Caco-2 (cell line): ENCODE measurements around the gene OOSP4A. TPM values are rescaled to one million over a fixed set of nuclear protein-coding genes. Genes with fewer than 3 reads are reported as not detected.

Source experiments
- BruUV-seq: library from RNA; stranded (reverse); fragments of 400-500 nt; replicated peaks from 2 replicates; lab custom pipeline; 2021; lab: Mats Ljungman, UMichigan
- CTCF ChIA-PET: fragments of 300-600 bp; sonication (Branson Sonifier 250); formaldehyde crosslinking; loops from one replicate; lab custom pipeline; 2022; ENCODE audit warnings: antibody characterized with exemption; lab: Charles Lee
- POLR2A ChIA-PET: fragments of 300-600 bp; sonication (Branson Sonifier 250); formaldehyde crosslinking; loops from one replicate; lab custom pipeline; 2022; ENCODE audit warnings: antibody characterized with exemption; lab: Charles Lee
- DNase-seq, 2 experiments: peaks; one replicate each; pipeline versions ENCODE4 v3.0.0 to v3.0.0-alpha.2; 2020 to 2022
- H3K27me3 ChIP-seq: replicated peaks from 2 replicates; pipeline ENCODE4 v1.6.0; 2011; ENCODE audit warnings: low read length; ENCODE audit not compliant: control insufficient read depth, insufficient read depth
- H3K36me3 ChIP-seq: 2 replicates; pipeline ENCODE4 v1.5.1; 2011; ENCODE audit warnings: low read length; ENCODE audit not compliant: control insufficient read depth, insufficient read depth
- H3K4me1 ChIP-seq: fragments of 250-450 bp; sonication (Bioruptor Pico); 2 replicates; pipeline ENCODE4 v1.5.1; 2020; ENCODE audit warnings: mild to moderate bottlenecking
- H3K4me3 ChIP-seq: 2 replicates; pipeline ENCODE4 v1.5.1; 2011; ENCODE audit warnings: low read depth, mild to moderate bottlenecking, control low read depth, low read length
- H3K9me3 ChIP-seq: fragments of 250-450 bp; sonication (Bioruptor Pico); 2 replicates; pipeline ENCODE4 v1.5.1; 2020; ENCODE audit warnings: mild to moderate bottlenecking, moderate library complexity
- H3K27ac Mint-ChIP-seq: one replicate; pipeline ENCODE4 v1.8.0; 2022; ENCODE audit warnings: mixed read lengths; ENCODE audit not compliant: unreplicated experiment
- H3K27me3 Mint-ChIP-seq: one replicate; pipeline ENCODE4 v1.8.0; 2022; ENCODE audit warnings: mixed read lengths; ENCODE audit not compliant: insufficient read depth, unreplicated experiment
- H3K36me3 Mint-ChIP-seq: one replicate; pipeline ENCODE4 v1.8.0; 2022; ENCODE audit warnings: mild to moderate bottlenecking, mixed read lengths; ENCODE audit not compliant: insufficient read depth, unreplicated experiment
- H3K4me1 Mint-ChIP-seq: one replicate; pipeline ENCODE4 v1.8.0; 2022; ENCODE audit warnings: low read depth, mixed read lengths; ENCODE audit not compliant: unreplicated experiment
- H3K4me3 Mint-ChIP-seq: one replicate; pipeline ENCODE4 v1.8.0; 2022; ENCODE audit warnings: mild to moderate bottlenecking, moderate library complexity, mixed read lengths; ENCODE audit not compliant: unreplicated experiment
- H3K9me3 Mint-ChIP-seq: one replicate; pipeline ENCODE4 v1.8.0; 2022; ENCODE audit warnings: mixed read lengths; ENCODE audit not compliant: unreplicated experiment
- intact Hi-C: fragments of 100-400 bp; cut with micrococcal nuclease; formaldehyde crosslinking; loops from one replicate; pipeline ENCODE4 v1.10.0; 2022; ENCODE audit not compliant: unreplicated experiment
- total RNA-seq: library from RNA; stranded (reverse); gene quantifications from 2 replicates; pipeline ENCODE4 v1.2.3, GENCODE V29; 2022
- TF ChIP-seq, protein P1 (sequence below), 2 experiments: fragments of 200-600 bp in 1 of 2; IDR thresholded peaks; 1 replicate in 1 of 2; 2 replicates in 1 of 2; pipeline versions ENCODE4 v1.5.1 to v1.8.0; 2011 to 2022; ENCODE audit warnings: antibody characterized with exemption in 1 of 2, control low read depth in 1 of 2, inconsistent platforms in 1 of 2, low read depth in 1 of 2, low read length in 1 of 2, mild to moderate bottlenecking in 1 of 2, moderate library complexity in 1 of 2; ENCODE audit not compliant: insufficient read depth in 1 of 2, severe bottlenecking in 1 of 2, unreplicated experiment in 1 of 2

The OOSP4A gene
- total RNA-seq, 1 experiment from 2014 or later: not detected

DNA sequence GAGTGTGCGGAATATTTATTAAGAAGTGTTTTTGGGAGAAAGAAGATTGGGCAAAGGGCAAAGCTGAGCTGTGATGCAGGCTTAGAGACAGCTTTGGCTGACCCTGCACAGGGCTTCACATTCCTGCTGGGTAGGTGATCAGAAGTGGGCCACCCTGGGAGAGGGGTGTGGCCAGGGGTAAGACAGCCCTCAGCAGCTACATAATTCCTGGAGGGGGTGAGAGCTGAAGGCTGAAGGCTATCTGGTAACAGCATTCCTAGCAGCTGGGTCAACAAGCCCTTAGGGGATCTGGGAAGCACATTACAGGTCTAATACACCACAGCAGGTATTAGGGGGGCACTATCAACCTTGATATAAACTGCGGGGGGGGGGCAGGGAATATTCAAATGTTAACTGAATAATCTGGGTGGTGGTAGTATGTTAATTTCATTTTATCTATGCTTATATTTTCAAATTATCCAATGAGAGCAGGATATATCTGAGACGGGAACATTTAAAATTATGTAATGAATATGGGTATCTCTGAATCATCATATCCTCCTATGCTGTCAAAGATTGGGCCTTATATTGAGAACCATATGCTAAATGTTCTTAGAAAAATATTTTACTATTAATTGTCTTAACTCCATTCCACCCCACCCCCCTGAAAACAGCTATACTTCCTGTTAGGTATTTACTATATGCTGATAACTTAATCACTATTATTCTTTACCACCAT lies 19.7 kb upstream of the OOSP4A start:
- Mint-ChIP-seq H3K4me1 (no peaks in the 10 kb centered on the region), H3K27ac (no peak overlapping the region), H3K4me3 (no peak overlapping the region), H3K27me3 (peaks cover 14% of the 10 kb centered on the region), H3K36me3 (no peaks in the 10 kb centered on the region), H3K9me3 (peaks cover 9% of the 10 kb centered on the region)
- BruUV-seq: no TSS peak
- Histone ChIP-seq H3K9me3 (no peaks in the 10 kb centered on the region), H3K4me3 (no peak overlapping the region), H3K36me3 (no peaks in the 10 kb centered on the region), H3K4me1 (no peaks in the 10 kb centered on the region), H3K27me3 (no peaks in the 10 kb centered on the region; the same call in 1 of the 2 replicates)
- ChIA-PET POLR2A (no interaction called here), CTCF (no interaction called here)
- TF ChIP-seq, protein P1, sequence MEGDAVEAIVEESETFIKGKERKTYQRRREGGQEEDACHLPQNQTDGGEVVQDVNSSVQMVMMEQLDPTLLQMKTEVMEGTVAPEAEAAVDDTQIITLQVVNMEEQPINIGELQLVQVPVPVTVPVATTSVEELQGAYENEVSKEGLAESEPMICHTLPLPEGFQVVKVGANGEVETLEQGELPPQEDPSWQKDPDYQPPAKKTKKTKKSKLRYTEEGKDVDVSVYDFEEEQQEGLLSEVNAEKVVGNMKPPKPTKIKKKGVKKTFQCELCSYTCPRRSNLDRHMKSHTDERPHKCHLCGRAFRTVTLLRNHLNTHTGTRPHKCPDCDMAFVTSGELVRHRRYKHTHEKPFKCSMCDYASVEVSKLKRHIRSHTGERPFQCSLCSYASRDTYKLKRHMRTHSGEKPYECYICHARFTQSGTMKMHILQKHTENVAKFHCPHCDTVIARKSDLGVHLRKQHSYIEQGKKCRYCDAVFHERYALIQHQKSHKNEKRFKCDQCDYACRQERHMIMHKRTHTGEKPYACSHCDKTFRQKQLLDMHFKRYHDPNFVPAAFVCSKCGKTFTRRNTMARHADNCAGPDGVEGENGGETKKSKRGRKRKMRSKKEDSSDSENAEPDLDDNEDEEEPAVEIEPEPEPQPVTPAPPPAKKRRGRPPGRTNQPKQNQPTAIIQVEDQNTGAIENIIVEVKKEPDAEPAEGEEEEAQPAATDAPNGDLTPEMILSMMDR (IDR thresholded peaks at IDR 0.05; ENCODE audit: insufficient read depth in 1 of 2, low read depth in 1 of 2, low read length in 1 of 2, severe bottlenecking in 1 of 2, unreplicated experiment in 1 of 2): no peak
- no peak for DNase-seq
- intact Hi-C loops: no loop called here

DNA sequence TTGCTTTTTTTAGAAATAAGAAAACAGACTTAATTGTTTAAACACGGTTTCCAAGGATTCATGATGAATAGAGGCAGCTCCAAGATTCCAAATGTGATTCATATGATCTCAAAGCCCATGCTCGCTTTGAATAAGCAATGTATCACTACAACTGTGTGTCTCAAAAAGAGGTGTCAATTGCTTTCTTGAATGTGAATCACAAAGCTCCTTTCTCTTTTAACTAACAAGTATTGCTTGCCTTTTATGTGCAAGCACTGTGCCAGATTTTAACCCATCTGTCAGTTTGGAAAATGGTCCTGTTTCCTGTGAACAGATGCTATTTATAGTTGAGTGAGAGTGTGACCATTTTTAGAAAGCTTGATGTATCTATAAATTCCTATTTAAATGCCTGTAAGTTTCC lies 19.1 kb upstream of the OOSP4A start:
- intact Hi-C loops: no loop called here
- Mint-ChIP-seq H3K36me3 (no peaks in the 10 kb centered on the region), H3K27ac (no peak overlapping the region), H3K27me3 (peaks cover 14% of the 10 kb centered on the region), H3K9me3 (peaks cover 4% of the 10 kb centered on the region), H3K4me1 (no peaks in the 10 kb centered on the region), H3K4me3 (no peak overlapping the region)
- Histone ChIP-seq H3K4me3 (no peak overlapping the region), H3K9me3 (no peaks in the 10 kb centered on the region), H3K27me3 (no peaks in the 10 kb centered on the region; the same call in 1 of the 2 replicates), H3K4me1 (no peaks in the 10 kb centered on the region), H3K36me3 (no peaks in the 10 kb centered on the region)
- ChIA-PET POLR2A (no interaction called here), CTCF (no interaction called here)
- DNase-seq: no peak
- TF ChIP-seq, protein P1 (IDR thresholded peaks at IDR 0.05; ENCODE audit: insufficient read depth in 1 of 2, low read depth in 1 of 2, low read length in 1 of 2, severe bottlenecking in 1 of 2, unreplicated experiment in 1 of 2): no peak
- BruUV-seq: no TSS peak

DNA sequence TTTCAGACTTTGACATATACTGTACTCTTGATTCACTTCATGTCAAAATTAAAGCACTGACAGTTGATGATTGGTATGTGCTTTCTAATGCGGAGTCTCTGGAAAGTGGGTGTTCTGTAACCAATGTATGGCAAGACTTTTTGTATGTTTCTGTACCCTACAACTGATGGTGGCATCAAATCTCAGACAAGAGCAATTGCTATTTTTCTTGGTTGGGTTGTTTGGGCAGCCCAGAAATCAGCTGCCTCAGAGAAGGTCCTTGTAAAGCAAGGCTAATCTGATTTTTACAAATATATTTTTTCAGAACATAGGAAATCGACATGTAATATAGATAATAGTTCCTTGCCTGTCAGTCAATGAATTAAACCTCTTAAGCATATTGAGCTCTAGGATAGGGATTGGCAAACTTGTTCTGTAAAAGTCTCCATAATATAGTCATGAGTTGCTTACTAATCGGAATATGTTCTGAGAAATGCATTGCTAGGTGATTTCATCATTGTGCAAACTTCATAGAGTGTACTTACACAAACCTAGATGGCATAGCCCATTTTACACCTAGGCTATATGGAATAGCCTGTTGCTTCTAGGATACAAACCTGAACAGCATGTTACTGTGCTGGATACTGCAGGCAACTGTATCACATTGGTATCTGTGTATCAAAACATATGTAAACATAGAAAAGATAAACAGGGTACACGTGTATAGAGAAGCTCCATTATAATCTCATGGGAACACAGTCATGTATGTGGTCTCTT lies 10.2 kb upstream of the OOSP4A start:
- POLR2A ChIA-PET: no interaction called here
- Mint-ChIP-seq H3K27me3 (peaks cover 13% of the 10 kb centered on the region), H3K4me1 (no peaks in the 10 kb centered on the region), H3K36me3 (no peaks in the 10 kb centered on the region), H3K9me3 (peaks cover 5% of the 10 kb centered on the region), H3K4me3 (no peak overlapping the region), H3K27ac (no peak overlapping the region)
- TF ChIP-seq, protein P1 (IDR thresholded peaks at IDR 0.05; ENCODE audit: insufficient read depth in 1 of 2, low read depth in 1 of 2, low read length in 1 of 2, severe bottlenecking in 1 of 2, unreplicated experiment in 1 of 2): no peak
- 0 out of 2 replicates have a peak, but pooled peaks cover 2% of the 10 kb centered on the region for H3K9me3 ChIP-seq
- no TSS peak for BruUV-seq
- intact Hi-C loops: no loop called here
- DNase-seq: no peak
- H3K27me3 ChIP-seq: no peaks in the 10 kb centered on the region
- H3K4me1 ChIP-seq: no peaks in the 10 kb centered on the region
- H3K4me3 ChIP-seq: no peak overlapping the region
- H3K36me3 ChIP-seq: no peaks in the 10 kb centered on the region
- CTCF ChIA-PET: no interaction called here
